NCI-H2196 (cell line): Measurements from ENCODE around the gene SMARCA4.
A peak's percentile ranks its signal among the peaks of the same experiment; 100 is the strongest.

Experiments used
- DNase-seq: peaks from one replicate; lab custom pipeline; 2025; ENCODE audit not compliant: unreplicated experiment; lab: John Stamatoyannopoulos, UW

Gene SMARCA4

DNA sequence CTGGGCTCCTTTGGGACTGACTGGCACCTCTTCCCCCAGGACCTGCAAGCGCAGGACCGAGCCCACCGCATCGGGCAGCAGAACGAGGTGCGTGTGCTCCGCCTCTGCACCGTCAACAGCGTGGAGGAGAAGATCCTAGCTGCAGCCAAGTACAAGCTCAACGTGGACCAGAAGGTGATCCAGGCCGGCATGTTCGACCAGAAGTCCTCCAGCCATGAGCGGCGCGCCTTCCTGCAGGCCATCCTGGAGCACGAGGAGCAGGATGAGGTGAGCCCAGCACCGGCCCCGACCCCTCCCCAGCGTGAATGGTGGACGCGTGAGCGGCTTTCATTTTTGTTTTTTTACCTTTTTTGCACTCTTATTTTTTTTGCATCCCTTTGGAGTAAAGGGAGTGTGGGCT is 72.4 kb downstream of the SMARCA4 start:
- no peak for DNase-seq

DNA sequence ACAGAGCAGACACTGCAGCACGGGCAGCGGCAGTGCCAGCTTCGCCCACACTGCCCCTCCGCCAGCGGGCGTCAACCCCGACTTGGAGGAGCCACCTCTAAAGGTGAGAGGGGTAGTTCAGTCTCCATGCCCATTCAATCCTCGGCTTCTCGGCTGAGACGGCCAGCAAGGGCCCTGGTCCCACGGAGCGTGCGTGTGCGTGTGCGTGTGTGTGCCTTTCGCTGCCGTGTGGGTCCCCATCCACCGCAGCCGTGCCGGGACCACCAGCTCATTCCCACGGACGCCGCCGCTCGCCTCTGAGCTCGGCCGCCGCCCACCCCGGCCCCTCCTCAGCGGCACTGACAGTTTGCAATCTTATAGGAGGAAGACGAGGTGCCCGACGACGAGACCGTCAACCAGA is 72.9 kb downstream of the SMARCA4 start:
- no peak for DNase-seq

- no peak for DNase-seq
These were observed 73.8 kb downstream of the SMARCA4 start for GRCh38 chr19:11034449-11035213.

DNA sequence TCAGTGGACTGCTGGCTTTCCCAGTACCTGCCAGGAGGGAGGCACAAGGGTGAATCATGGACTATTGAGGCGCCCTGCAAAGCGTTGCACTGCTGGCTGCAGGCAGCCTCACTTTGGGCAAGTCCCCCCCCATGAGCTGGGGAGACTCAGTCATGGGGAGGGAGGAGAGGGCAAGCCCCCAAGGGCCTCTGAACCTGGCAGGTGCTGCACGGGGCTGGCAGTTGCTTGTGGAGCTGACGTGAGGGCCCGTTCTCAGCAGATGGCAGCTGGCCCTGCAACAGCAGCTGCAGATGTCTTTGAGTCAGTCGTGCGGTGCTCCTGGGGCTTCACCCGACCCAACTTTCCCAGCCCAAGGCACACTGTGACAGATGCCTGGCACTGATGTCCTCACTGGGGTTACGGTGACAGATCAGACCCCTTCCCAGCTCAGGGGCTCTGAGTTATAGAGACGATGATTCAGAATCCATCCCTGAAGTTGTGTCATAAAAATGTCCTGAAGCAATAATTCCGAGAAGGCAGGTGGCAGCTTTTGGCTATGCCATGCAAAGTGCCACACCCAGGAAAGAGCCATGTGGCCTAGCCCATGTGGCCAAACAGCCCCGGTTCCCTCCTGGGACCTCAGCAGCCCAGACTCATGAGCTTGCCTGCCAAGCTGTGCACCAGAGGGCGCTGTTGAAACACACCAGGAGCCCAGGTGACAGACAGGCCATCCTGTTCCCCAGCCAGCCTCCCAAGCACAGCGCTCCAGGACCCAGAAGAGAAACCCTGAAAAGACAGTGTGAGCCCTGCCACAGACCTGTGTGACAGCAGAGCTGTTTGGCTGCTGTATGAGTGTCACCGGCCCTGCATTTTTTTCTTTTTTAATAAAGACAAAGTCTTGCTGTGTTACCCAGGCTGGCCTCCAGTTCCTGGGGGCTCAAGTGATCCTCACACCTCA is 74.9 kb downstream of the SMARCA4 start:
- DNase-seq, result peak; percentile 91

DNA sequence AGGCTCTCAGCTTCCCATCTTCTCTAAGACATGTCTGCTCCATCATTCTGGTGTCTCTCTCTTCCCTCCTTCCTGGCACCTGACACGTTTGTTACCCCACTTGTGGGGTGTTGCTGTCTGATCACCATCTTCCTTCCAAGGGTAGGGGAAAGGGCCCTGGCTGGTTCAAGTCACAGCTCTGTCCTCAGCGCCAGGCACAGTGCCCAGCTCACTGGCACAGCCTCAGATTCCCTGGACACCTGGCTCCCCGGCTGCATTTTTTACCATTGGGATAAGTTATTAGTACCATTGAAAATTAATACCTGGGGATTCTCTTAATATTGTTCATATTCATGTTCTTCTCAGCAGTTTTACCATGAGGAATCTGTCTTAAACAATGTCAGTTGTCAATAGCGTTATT is 77.7 kb downstream of the SMARCA4 start:
- DNase-seq, result no peak

- DNase-seq, result no peak
These were observed 80.4 kb downstream of the SMARCA4 start for GRCh38 chr19:11041194-11041593.

DNA sequence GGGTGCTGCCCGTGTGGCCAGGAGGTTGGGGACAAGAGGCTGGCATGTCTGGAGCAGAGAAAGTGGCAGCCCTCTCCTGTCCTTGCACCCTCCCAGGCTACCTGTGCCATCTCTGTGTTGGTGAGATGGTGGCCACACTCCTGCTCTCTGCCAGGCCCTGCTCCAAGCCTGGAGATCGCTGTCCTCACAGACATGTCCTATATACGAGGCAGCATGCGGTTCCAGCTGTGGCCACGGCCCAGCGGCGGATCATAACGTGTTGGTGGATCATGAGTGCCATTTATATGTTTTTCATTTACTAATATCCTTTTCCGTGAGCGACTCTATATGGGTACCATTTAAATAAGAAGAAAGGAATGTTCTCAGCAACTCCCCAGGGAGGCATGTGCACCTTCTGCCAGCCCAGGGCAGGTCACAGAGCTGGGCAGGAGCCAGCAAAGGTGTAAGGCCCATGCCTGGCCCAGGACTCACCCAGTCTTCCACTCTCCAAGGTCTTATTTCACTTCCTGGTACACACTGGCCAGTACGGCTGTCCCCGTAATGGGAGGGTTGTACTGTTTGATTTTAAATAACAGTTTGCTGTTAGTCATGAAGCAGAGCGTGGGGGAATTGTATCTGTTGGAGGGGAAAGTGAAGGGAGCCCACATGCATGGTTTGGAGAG is 81.3 kb downstream of the SMARCA4 start:
- peak; percentile 67 for DNase-seq

DNA sequence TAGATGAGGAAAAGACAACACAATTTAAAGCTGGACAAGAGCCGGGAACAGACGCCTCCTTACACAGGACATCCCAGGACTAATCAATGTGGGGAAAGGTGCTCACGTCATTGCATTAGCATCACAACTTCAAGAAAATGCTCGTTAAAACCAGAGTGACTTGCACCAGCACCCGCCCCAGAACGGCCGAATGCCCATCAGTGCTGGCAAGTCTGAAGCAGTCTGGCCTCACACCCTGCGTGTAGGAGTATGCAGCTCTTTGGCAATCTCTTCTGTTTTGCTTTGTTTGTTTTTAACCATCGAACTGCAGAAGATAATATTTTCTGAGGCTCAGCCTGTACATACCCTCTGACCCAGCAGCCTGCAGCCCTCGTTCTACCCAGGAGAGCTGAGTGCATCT is 83.6 kb downstream of the SMARCA4 start:
- DNase-seq, result no peak

DNA sequence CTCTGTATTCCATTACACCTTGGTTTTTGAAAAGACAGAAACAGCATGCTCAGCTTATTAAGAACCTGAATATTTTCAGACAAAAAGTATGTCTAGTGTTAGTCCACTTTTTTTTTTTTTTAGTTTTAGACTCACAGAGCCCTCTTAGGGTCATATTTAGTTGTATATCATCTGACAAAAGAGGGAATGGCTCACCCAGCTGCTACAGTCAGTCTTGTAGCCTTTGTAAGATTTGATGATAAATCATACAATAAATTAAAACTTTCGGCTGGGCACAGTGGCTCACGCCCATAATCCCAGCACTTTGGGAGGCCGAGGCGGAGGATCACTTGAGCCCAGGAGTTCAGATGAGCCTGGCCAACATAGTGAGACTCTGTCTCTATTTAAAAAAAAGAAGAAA is 84.7 kb downstream of the SMARCA4 start:
- no peak for DNase-seq

DNA sequence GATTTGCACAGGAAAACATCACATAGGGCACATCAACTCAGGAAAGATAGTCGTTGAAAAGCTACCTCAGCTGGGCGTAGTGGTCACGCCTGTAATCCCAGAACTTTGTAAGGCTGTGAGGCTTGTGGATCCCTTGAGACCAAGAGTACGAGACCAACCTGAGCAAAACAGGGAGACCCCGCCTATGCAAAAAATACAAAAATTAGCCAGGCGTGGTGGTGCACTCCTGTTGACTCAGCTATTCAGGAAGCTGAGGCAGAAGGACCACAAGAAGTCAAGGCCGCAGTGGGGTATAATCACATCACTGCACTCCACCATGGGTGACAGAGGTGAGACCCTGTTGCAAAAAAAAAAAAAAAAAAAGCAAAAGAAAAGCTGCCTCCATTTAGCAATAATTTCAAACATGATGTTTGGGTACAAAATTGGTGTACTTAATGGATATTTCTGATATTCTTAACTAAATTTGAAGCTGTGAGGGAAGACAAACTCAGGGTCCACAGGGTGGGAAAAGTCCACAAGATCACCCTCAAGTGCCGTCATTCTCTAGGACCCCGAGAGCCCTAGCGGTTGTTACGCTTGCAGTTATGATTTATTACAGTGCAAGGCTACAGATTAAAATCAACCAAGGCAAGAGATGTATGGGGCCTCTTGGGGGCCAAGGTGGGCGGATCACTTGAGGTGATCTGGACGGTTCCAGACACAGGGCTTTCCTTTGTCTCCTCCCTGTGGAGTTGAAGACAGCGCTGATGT is 86.0 kb downstream of the SMARCA4 start:
- DNase-seq, result no peak

GRCh38 chr19:11047866-11048265 is 87.0 kb downstream of the SMARCA4 start:
- no peak for DNase-seq

DNA sequence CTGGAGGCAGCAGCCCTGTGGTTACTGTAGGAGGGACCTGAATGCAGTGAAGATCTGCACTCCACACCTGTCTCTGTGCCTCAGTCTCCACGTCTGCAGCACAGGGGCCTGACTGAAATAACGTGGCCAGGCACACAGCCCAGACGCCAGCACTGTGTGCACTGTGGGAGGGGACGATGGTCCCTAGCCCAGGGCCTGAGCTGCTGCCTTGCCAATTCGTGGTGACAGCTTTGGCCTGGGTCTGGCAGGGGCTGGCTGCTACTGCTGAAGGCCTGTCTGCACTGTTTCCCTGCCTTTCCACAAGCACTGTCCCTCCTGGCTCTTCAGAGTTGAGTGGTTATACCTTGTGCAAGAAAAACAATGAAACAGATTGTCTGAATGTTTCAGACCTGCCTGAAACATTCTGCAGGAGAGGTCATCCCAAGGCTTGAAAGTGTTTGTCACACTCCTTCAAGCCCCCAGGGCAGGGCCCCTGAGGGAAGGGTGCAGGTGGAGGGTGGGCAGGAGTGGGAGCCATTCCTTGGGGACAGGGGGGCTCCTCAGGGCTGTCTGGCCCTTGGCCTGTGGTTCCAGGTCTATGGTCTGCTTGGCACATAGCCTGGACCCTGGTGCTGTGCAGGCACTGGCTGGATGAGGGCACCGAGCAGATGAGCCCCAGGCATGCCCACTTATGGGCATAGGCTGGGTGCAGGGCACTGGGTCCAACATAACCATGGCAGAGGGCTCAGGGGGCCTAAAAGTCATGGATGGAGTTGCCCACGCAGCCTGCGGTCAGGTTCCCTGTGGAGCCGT is 89.7 kb downstream of the SMARCA4 start:
- DNase-seq, result no peak

DNA sequence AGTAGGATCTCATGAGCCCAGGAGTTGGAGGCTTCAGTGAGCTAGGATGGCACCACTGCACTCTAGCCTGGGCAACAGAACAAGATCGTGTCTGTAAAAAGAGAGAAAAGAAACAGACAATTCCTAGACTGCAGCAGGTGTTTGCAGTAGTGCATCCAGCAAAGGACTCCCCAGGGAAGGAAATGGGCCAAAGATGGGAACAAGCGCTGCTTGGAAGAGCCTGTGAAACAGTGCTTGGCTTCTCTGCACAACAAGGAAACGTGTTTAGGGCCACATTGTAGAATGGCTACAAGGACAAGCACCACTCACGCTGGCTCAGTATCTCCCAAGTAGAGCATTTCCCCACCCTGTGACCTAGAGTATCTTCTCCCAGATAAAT is 93.0 kb downstream of the SMARCA4 start:
- DNase-seq, result no peak

GRCh38 chr19:11054200-11054599 is 93.4 kb downstream of the SMARCA4 start:
- no peak for DNase-seq

- no peak for DNase-seq
These were observed 93.8 kb downstream of the SMARCA4 start for GRCh38 chr19:11054628-11055027.

GRCh38 chr19:11058246-11059030 is 97.6 kb downstream of the SMARCA4 start:
- no peak for DNase-seq

DNA sequence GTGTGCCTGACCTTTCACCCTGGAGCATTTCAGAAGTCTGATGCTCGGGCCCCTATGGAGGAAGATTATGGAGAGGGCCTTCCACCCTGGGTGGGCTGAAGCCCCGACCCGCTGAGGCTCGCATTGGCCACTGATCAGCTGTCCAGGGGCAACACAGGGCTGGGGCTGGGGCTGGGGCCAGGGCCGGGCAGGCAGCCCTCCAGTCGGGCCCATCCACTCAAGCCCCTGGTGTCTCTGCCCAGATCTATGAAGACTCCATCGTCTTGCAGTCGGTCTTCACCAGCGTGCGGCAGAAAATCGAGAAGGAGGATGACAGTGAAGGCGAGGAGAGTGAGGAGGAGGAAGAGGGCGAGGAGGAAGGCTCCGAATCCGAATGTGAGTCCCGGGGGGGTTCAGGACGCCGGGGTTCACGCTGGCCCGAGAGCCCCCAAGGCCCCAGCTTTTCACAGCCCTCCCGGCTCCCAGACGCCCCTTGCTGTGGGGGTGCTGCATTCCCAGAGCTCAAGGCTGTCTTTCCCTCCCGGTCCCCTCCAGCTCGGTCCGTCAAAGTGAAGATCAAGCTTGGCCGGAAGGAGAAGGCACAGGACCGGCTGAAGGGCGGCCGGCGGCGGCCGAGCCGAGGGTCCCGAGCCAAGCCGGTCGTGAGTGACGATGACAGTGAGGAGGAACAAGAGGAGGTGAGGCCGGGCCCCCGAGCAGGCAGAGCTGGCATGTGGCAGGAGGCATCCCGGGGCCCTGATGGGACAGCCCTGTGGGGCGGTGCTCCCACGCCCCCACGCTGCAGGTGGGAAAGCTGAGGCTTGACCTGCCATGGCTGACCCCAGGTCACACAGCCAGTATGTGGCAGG is 98.9 kb downstream of the SMARCA4 start:
- DNase-seq, result no peak

DNA sequence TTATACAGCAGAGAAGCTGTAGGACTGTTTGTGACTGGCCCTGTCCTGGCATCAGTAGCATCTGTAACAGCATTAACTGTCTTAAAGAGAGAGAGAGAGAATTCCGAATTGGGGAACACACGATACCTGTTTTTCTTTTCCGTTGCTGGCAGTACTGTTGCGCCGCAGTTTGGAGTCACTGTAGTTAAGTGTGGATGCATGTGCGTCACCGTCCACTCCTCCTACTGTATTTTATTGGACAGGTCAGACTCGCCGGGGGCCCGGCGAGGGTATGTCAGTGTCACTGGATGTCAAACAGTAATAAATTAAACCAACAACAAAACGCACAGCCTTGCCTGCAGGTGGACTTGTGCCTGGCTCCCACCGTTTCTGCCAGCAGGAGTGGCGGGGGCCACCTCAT is 101.1 kb downstream of the SMARCA4 start:
- DNase-seq, result no peak

DNA sequence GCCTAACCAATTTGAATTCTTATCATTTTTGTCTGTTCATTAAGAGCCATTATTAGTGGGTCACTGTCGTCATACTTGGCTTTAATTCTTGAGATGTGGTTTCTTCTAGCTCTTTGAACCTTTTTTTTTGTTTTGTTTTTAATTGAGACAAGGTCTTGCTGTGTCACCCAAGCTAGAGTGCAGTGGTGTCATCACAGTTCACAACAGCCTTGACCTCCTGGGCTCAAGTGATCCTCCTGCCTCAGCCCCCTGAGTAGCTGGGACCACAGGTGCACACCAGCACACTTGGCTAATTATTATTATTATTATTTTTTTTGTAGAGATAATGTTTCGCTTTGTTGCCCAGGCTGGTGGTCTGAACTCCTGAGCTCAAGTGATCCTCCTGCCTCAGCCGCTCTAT is 102.6 kb downstream of the SMARCA4 start:
- no peak for DNase-seq
